Ovary (tissue), 3 donors: ENCODE measurements around the gene DRD4.

Source experiments
- POLR2A ChIP-seq: fragments of 450-650 bp; IDR thresholded peaks from one replicate; pipeline ENCODE4 v1.6.1; 2017; ENCODE audit warnings: antibody characterized with exemption, mild to moderate bottlenecking, moderate library complexity
- TF ChIP-seq, protein P1 (sequence below), 3 donors: fragments of 450-650 bp in 2 of 3; fragments of 200-600 bp in 1 of 3; IDR thresholded peaks; one replicate each; pipeline versions ENCODE4 v1.5.1 to v1.8.0; 2016 to 2022; ENCODE audit warnings: antibody characterized with exemption in 3 of 3, mild to moderate bottlenecking in 1 of 3
- donor health status: DM: no; HTN: no; CAD: no.

DNA sequence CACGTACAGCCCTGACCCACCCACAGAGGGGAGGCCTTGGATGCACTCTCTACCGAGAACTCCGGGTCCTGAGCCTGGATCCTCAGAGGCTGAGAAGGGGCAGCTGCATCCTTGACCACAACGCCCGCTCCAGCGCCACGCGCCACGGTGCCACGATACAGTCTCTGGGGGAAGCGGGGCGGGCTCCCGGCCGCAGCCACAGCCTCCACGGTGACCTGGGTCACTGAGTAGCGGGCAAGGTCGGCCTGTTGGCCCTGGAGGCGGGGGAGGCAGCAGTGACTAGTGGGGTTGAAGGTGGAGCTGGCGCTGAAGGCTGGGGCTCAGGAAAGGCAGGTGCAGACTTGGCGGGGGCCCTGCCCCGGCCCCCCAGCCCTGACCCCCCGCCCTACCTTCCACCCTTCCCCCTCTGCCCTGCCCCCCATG lies 17.4 kb upstream of the DRD4 start:
- TF ChIP-seq, protein P1, sequence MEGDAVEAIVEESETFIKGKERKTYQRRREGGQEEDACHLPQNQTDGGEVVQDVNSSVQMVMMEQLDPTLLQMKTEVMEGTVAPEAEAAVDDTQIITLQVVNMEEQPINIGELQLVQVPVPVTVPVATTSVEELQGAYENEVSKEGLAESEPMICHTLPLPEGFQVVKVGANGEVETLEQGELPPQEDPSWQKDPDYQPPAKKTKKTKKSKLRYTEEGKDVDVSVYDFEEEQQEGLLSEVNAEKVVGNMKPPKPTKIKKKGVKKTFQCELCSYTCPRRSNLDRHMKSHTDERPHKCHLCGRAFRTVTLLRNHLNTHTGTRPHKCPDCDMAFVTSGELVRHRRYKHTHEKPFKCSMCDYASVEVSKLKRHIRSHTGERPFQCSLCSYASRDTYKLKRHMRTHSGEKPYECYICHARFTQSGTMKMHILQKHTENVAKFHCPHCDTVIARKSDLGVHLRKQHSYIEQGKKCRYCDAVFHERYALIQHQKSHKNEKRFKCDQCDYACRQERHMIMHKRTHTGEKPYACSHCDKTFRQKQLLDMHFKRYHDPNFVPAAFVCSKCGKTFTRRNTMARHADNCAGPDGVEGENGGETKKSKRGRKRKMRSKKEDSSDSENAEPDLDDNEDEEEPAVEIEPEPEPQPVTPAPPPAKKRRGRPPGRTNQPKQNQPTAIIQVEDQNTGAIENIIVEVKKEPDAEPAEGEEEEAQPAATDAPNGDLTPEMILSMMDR (IDR thresholded peaks at IDR 0.05), result no peak
- no peak for TF ChIP-seq POLR2A
